Cardiac septum (tissue), 1 donor: ENCODE results near the gene FNDC3A. TPM values are rescaled to one million over a fixed set of nuclear protein-coding genes. Genes with fewer than 3 reads are reported as not detected.
"Not testable (repeated sequence)": the region's sequence is repeated elsewhere in the genome, so short reads cannot be mapped to it uniquely, and the experiment has no call there.

Source experiments
- DNase-seq: peaks from one replicate; pipeline ENCODE4 v3.0.0-alpha.2; 2020; ENCODE audit warnings: low spot score
- intact Hi-C: fragments of 100-400 bp; cut with DNase I; formaldehyde crosslinking; loops from one replicate; pipeline ENCODE4 v1.14.0; 2022
- total RNA-seq: library from RNA; stranded (reverse); fragmentation: NEBNext Ultra II Directional; extraction: Animal tissue kit (Norgen Biotek cat#: 25700); gene quantifications from one replicate; pipeline ENCODE4 v1.2.1, GENCODE V29; 2021
- donor health status: DM: no; HTN: no; CAD: no.

Gene FNDC3A
- total RNA-seq, 1 donor from 2014 or later: 27.3 TPM

GRCh38 chr13:49066856-49067255, 91.1 kb downstream of the FNDC3A start:
- no peak for DNase-seq
- intact Hi-C loops: no loop called here

GRCh38 chr13:49068498-49068897, 92.8 kb downstream of the FNDC3A start:
- DNase-seq, intact Hi-C loops: not testable (repeated sequence)

- intact Hi-C loops, DNase-seq: not testable (repeated sequence)
Measured at GRCh38 chr13:49070021-49070420, 94.3 kb downstream of the FNDC3A start.

- intact Hi-C loops: no loop called here
- DNase-seq: no peak
Measured at GRCh38 chr13:49071341-49071937, 95.7 kb downstream of the FNDC3A start.

GRCh38 chr13:49082653-49083536, 107.2 kb downstream of the FNDC3A start:
- no peak for DNase-seq
- intact Hi-C loops: no loop called here

- DNase-seq: no peak
- intact Hi-C loops: no loop called here
Measured at GRCh38 chr13:49084961-49085360, 109.2 kb downstream of the FNDC3A start.

GRCh38 chr13:49086722-49087121, 111.0 kb downstream of the FNDC3A start:
- intact Hi-C loops: no loop called here

GRCh38 chr13:49093376-49093775, 117.7 kb downstream of the FNDC3A start:
- intact Hi-C loops: loop anchor here (10.0 kb wide), 1 partner anchor 151 kb away; the partner anchor contains the start of gene CDADC1

More at GRCh38 chr13:49086722-49087121, 111.0 kb downstream of the FNDC3A start:
- DNase-seq: no peak

GRCh38 chr13:49097374-49097773, 121.7 kb downstream of the FNDC3A start:
- intact Hi-C loops: loop anchor here (5.0 to 10.0 kb wide), 2 partner anchors 120 to 147 kb away; partner anchors contain the start of genes CDADC1 and FNDC3A
- no peak for DNase-seq

More at GRCh38 chr13:49093376-49093775, 117.7 kb downstream of the FNDC3A start:
- DNase-seq: no peak

- DNase-seq: no peak
- intact Hi-C loops: loop anchor here (5.0 to 10.0 kb wide), 2 partner anchors 121 to 147 kb away; partner anchors contain the start of genes CDADC1 and FNDC3A
Measured at GRCh38 chr13:49098198-49098597, 122.5 kb downstream of the FNDC3A start.

- DNase-seq: no peak
- intact Hi-C loops: loop anchor here (5.0 to 10.0 kb wide), 2 partner anchors 122 to 146 kb away; partner anchors contain the start of genes CDADC1 and FNDC3A
Measured at GRCh38 chr13:49098771-49099512, 123.2 kb downstream of the FNDC3A start.

- intact Hi-C loops: loop anchor here (5.0 to 10.0 kb wide), 2 partner anchors 122 to 145 kb away; partner anchors contain the start of genes CDADC1 and FNDC3A
- DNase-seq: no peak
Measured at GRCh38 chr13:49099513-49099877, 123.8 kb downstream of the FNDC3A start.

- intact Hi-C loops: loop anchor here (10.0 kb wide), 1 partner anchor 174 kb away; no protein-coding TSS in a partner anchor
Measured at GRCh38 chr13:49100637-49101570, 125.2 kb downstream of the FNDC3A start.

GRCh38 chr13:49108196-49108595, 132.5 kb downstream of the FNDC3A start:
- intact Hi-C loops: loop anchor here (10.0 kb wide), 1 partner anchor 167 kb away; no protein-coding TSS in a partner anchor
- DNase-seq: no peak

More at GRCh38 chr13:49100637-49101570, 125.2 kb downstream of the FNDC3A start:
- DNase-seq: no peak

GRCh38 chr13:49110122-49110912, 134.6 kb downstream of the FNDC3A start:
- intact Hi-C loops: no loop called here

GRCh38 chr13:49110913-49111170, 135.1 kb downstream of the FNDC3A start:
- intact Hi-C loops: no loop called here
- no peak for DNase-seq

More at GRCh38 chr13:49110122-49110912, 134.6 kb downstream of the FNDC3A start:
- peak; percentile 85 for DNase-seq

- intact Hi-C loops: no loop called here
Measured at GRCh38 chr13:49112782-49113525, 137.2 kb downstream of the FNDC3A start.

More at GRCh38 chr13:49112782-49113525, 137.2 kb downstream of the FNDC3A start:
- no peak for DNase-seq
